H9 (cell line): ENCODE data around the gene ZNF445. TPM values are rescaled to one million over a fixed set of nuclear protein-coding genes. Genes with fewer than 3 reads are reported as not detected.

Source experiments
- DNase-seq: peaks from one replicate; pipeline ENCODE4 v3.0.0-alpha.2; 2017
- H2AFZ ChIP-seq: one replicate; pipeline ENCODE4 v1.6.1; 2013; ENCODE audit warnings: mild to moderate bottlenecking, low read length, control low read depth, moderate library complexity
- H2AK5ac ChIP-seq: 2 replicates; pipeline ENCODE4 v1.6.1; 2013; ENCODE audit warnings: low read length, control low read depth, mixed read lengths; ENCODE audit not compliant: insufficient read length
- H2BK120ac ChIP-seq: one replicate; pipeline ENCODE4 v1.6.1; 2013; ENCODE audit warnings: low read depth, mild to moderate bottlenecking, low read length, control low read depth, inconsistent platforms; ENCODE audit not compliant: poor library complexity, severe bottlenecking
- H2BK12ac ChIP-seq: 2 replicates; pipeline ENCODE4 v1.6.1; 2013; ENCODE audit warnings: low read length, control low read depth, mixed read lengths, low read depth; ENCODE audit not compliant: insufficient read length
- H2BK15ac ChIP-seq: 2 replicates; pipeline ENCODE4 v1.6.1; 2013; ENCODE audit warnings: low read depth, low read length, control low read depth
- H2BK20ac ChIP-seq: one replicate; pipeline ENCODE4 v1.6.1; 2013; ENCODE audit warnings: low read depth, mild to moderate bottlenecking, low read length, control low read depth, inconsistent platforms; ENCODE audit not compliant: poor library complexity, severe bottlenecking
- H2BK5ac ChIP-seq: 2 replicates; pipeline ENCODE4 v1.6.1; 2013; ENCODE audit warnings: low read length, control low read depth, mixed read lengths; ENCODE audit not compliant: insufficient read length
- H3K14ac ChIP-seq: 2 replicates; pipeline ENCODE4 v1.6.1; 2013; ENCODE audit warnings: low read length, control low read depth; ENCODE audit not compliant: insufficient read depth
- H3K18ac ChIP-seq: 2 replicates; pipeline ENCODE4 v1.6.1; 2013; ENCODE audit warnings: low read depth, mild to moderate bottlenecking, mixed read lengths, low read length, control low read depth; ENCODE audit not compliant: insufficient read length
- H3K23ac ChIP-seq: 2 replicates; pipeline ENCODE4 v1.6.1; 2013; ENCODE audit warnings: low read length, control low read depth, mixed read lengths, low read depth; ENCODE audit not compliant: insufficient read length
- H3K23me2 ChIP-seq: 2 replicates; pipeline ENCODE4 v1.6.1; 2013; ENCODE audit warnings: low read depth, mild to moderate bottlenecking, mixed read lengths, low read length, control low read depth; ENCODE audit not compliant: insufficient read length, poor library complexity, severe bottlenecking
- H3K27ac ChIP-seq: 2 replicates; pipeline ENCODE4 v1.5.1; 2013; ENCODE audit warnings: low read length, control low read depth, mixed read lengths, low read depth; ENCODE audit not compliant: insufficient read length
- H3K27me3 ChIP-seq: 2 replicates; pipeline ENCODE4 v1.6.1; 2013; ENCODE audit warnings: low read length, control low read depth, inconsistent platforms; ENCODE audit not compliant: insufficient read depth
- H3K4ac ChIP-seq: 2 replicates; pipeline ENCODE4 v1.6.1; 2013; ENCODE audit warnings: low read depth, mild to moderate bottlenecking, control low read depth, inconsistent platforms, low read length, moderate library complexity
- H3K4me1 ChIP-seq: 2 replicates; pipeline ENCODE4 v1.6.1; 2013; ENCODE audit warnings: low read length, control low read depth, inconsistent platforms; ENCODE audit not compliant: insufficient read depth
- H3K4me2 ChIP-seq: 2 replicates; pipeline ENCODE4 v1.6.1; 2013; ENCODE audit warnings: low read length, control low read depth, mixed read lengths; ENCODE audit not compliant: insufficient read length, insufficient read depth
- H3K56ac ChIP-seq: 2 replicates; pipeline ENCODE4 v1.6.1; 2013; ENCODE audit warnings: low read depth, mild to moderate bottlenecking, mixed read lengths, low read length, control low read depth; ENCODE audit not compliant: insufficient read length
- H3K79me1 ChIP-seq: 2 replicates; pipeline ENCODE4 v1.6.1; 2013; ENCODE audit warnings: low read depth, mild to moderate bottlenecking, moderate library complexity, low read length, control low read depth, inconsistent platforms; ENCODE audit not compliant: insufficient read depth, poor library complexity, severe bottlenecking
- H3K79me2 ChIP-seq: 2 replicates; pipeline ENCODE4 v1.6.1; 2013; ENCODE audit warnings: low read length, control low read depth, inconsistent platforms; ENCODE audit not compliant: insufficient read depth
- H3K9ac ChIP-seq: 2 replicates; pipeline ENCODE4 v1.6.1; 2013; ENCODE audit warnings: low read length, control low read depth, mixed read lengths; ENCODE audit not compliant: insufficient read length; ENCODE audit errors: extremely low read depth
- H3K9me3 ChIP-seq: one replicate; pipeline ENCODE4 v1.6.1; 2013; ENCODE audit warnings: low read depth, low read length, inconsistent platforms; ENCODE audit not compliant: control insufficient read depth
- H3T11ph ChIP-seq: one replicate; pipeline ENCODE4 v1.6.1; 2013; ENCODE audit warnings: mild to moderate bottlenecking, low read length, control low read depth, inconsistent platforms
- H4K20me1 ChIP-seq: one replicate; pipeline ENCODE4 v1.6.1; 2013; ENCODE audit not compliant: control insufficient read depth, insufficient read length, insufficient read depth
- H4K5ac ChIP-seq: 2 replicates; pipeline ENCODE4 v1.6.1; 2013; ENCODE audit warnings: low read depth, mild to moderate bottlenecking, mixed read lengths, low read length, control low read depth; ENCODE audit not compliant: insufficient read length
- H4K8ac ChIP-seq: replicated peaks from 2 replicates; pipeline ENCODE4 v1.6.1; 2013; ENCODE audit warnings: low read length, control low read depth, mixed read lengths, low read depth; ENCODE audit not compliant: insufficient read length
- H4K91ac ChIP-seq: 2 replicates; pipeline ENCODE4 v1.6.1; 2013; ENCODE audit warnings: low read depth, mild to moderate bottlenecking, moderate library complexity, mixed read lengths, low read length, control low read depth; ENCODE audit not compliant: insufficient read length
- H3K27ac Mint-ChIP-seq, 3 experiments: 2 replicates in 2 of 3; 3 replicates in 1 of 3; pipeline ENCODE4 v1.8.0; 2020 to 2021; ENCODE audit warnings: mixed read lengths in 3 of 3, mild to moderate bottlenecking in 1 of 3, moderate library complexity in 1 of 3
- H3K27me3 Mint-ChIP-seq: 2 replicates; pipeline ENCODE4 v1.8.0; 2021; ENCODE audit warnings: low read depth, mild to moderate bottlenecking, moderate library complexity, mixed read lengths
- H3K36me3 Mint-ChIP-seq, 3 experiments: 2 replicates in 2 of 3; 3 replicates in 1 of 3; pipeline ENCODE4 v1.8.0; 2020 to 2021; ENCODE audit warnings: low read depth in 3 of 3, mixed read lengths in 3 of 3; ENCODE audit not compliant: insufficient read depth in 1 of 3
- H3K4me1 Mint-ChIP-seq, 2 experiments: 2 replicates each; pipeline ENCODE4 v1.8.0; 2020; ENCODE audit warnings: mixed read lengths in 2 of 2
- H3K4me3 Mint-ChIP-seq, 2 experiments: 2 replicates in 1 of 2; 3 replicates in 1 of 2; pipeline ENCODE4 v1.8.0; 2020 to 2021; ENCODE audit warnings: mild to moderate bottlenecking in 2 of 2, mixed read lengths in 2 of 2, moderate library complexity in 1 of 2
- H3K9me3 Mint-ChIP-seq, 2 experiments: 2 replicates in 1 of 2; 3 replicates in 1 of 2; pipeline ENCODE4 v1.8.0; 2020; ENCODE audit warnings: mild to moderate bottlenecking in 2 of 2, mixed read lengths in 2 of 2, moderate library complexity in 1 of 2
- WGBS: extraction: QIAGEN DNeasy Blood & Tissue Kit; methylation state at CpG from one replicate; pipeline ENCODE4 v1.1.7; 2013; ENCODE audit warnings: missing lambda C conversion rate, low lambda C conversion rate, mixed read lengths; ENCODE audit not compliant: insufficient read length; ENCODE audit errors: extremely low coverage; 5-methylcytosine and 5-hydroxymethylcytosine counted together
- total RNA-seq: library from RNA; stranded (reverse); gene quantifications from 2 replicates; pipeline ENCODE4 v1.2.1, GENCODE V29; 2021
- TF ChIP-seq, protein P1 (sequence below): fragments of 200-600 bp; sonication (generic); conservative IDR thresholded peaks from 3 replicates; pipeline ENCODE4 v1.8.0; 2021; ENCODE audit warnings: antibody characterized with exemption, mild to moderate bottlenecking

ZNF445 gene
- total RNA-seq, 1 experiment from 2014 or later = 26.0 TPM

DNA sequence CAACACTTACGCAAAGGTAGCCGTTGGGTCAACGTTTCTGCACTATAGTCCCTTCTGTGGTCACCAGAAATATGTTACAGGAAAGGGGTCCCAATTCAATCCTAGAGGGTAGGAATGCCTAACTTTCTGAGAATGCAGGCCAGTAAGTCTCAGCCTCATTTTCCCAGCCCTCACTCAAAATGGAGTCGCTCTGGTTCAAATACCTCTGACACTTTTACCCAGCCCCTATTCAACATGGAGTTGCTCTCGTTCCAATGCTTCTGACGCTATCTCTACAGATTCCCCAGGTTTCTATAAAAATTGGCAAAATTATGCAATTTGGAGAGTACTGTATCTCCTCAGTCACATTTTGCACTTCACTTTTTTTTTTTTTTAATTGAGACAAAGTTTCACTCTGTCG lies 39.7 kb downstream of the ZNF445 start:
- Histone ChIP-seq H3K23ac (no peak overlapping the region), H3K18ac (no peak overlapping the region), H4K91ac (no peak overlapping the region), H3K23me2 (no peaks in the 10 kb centered on the region), H3K79me2 (no peaks in the 10 kb centered on the region), H2BK5ac (no peak overlapping the region), H3K27ac (no peak overlapping the region), H4K20me1 (no peaks in the 10 kb centered on the region), H3K27me3 (no peaks in the 10 kb centered on the region), H3K14ac (no peak overlapping the region), H3K79me1 (no peaks in the 10 kb centered on the region), H2BK20ac (no peak overlapping the region), H3K9ac (no peak overlapping the region), H4K5ac (no peak overlapping the region), H3K56ac (no peak overlapping the region), H2BK15ac (no peak overlapping the region), H2AK5ac (no peak overlapping the region), H3K4me2 (no peak overlapping the region), H3T11ph (no peak overlapping the region), H3K4me1 (no peaks in the 10 kb centered on the region), H2BK120ac (no peak overlapping the region), H3K9me3 (no peaks in the 10 kb centered on the region), H3K4ac (no peak overlapping the region), H2AFZ (no peak overlapping the region), H4K8ac (no peak overlapping the region), H2BK12ac (no peak overlapping the region)
- no CpG with 5 or more reads among the region's 7 CpGs for WGBS
- no peak for DNase-seq
- no peaks in the 10 kb centered on the region for H3K9me3 Mint-ChIP-seq
- H3K36me3 Mint-ChIP-seq = peaks cover 10 to 19% (median 19%) of the 10 kb centered on the region in 3 experiments
- no peak overlapping the region for H3K27ac Mint-ChIP-seq
- H3K27me3 Mint-ChIP-seq = peaks cover 1% of the 10 kb centered on the region; the same call in 1 of the 2 replicates
- TF ChIP-seq, protein P1, sequence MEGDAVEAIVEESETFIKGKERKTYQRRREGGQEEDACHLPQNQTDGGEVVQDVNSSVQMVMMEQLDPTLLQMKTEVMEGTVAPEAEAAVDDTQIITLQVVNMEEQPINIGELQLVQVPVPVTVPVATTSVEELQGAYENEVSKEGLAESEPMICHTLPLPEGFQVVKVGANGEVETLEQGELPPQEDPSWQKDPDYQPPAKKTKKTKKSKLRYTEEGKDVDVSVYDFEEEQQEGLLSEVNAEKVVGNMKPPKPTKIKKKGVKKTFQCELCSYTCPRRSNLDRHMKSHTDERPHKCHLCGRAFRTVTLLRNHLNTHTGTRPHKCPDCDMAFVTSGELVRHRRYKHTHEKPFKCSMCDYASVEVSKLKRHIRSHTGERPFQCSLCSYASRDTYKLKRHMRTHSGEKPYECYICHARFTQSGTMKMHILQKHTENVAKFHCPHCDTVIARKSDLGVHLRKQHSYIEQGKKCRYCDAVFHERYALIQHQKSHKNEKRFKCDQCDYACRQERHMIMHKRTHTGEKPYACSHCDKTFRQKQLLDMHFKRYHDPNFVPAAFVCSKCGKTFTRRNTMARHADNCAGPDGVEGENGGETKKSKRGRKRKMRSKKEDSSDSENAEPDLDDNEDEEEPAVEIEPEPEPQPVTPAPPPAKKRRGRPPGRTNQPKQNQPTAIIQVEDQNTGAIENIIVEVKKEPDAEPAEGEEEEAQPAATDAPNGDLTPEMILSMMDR = no peak
- peaks cover 6% of the 10 kb centered on the region in 2 experiments for H3K4me1 Mint-ChIP-seq
- H3K4me3 Mint-ChIP-seq = no peak overlapping the region
